T-helper 17 cell (primary cell): ENCODE results near the gene STK33. TPM values are rescaled to one million over a fixed set of nuclear protein-coding genes. Genes with fewer than 3 reads are reported as not detected.

Source experiments
- ATAC-seq: fragments of 150-1000 bp; cut with Tn5 transposase; 2 replicates; pipeline ENCODE4 v1.10.0; 2021; ENCODE audit warnings: mild to moderate bottlenecking, moderate library complexity
- DNase-seq, 3 donors: peaks; one replicate each; pipeline versions ENCODE4 v3.0.0 to v3.0.0-alpha.2; 2020 to 2021
- H3K9me3 ChIP-seq: one replicate; pipeline ENCODE4 v1.7.0; 2013; ENCODE audit warnings: low read length, mild to moderate bottlenecking; ENCODE audit not compliant: control insufficient read depth, poor library complexity, severe bottlenecking
- H3K27ac Mint-ChIP-seq: one replicate; pipeline ENCODE4 v1.8.0; 2022; ENCODE audit warnings: mild to moderate bottlenecking, moderate library complexity, mixed read lengths
- H3K27me3 Mint-ChIP-seq: one replicate; pipeline ENCODE4 v1.8.0; 2022; ENCODE audit warnings: mixed read lengths
- H3K36me3 Mint-ChIP-seq: one replicate; pipeline ENCODE4 v1.8.0; 2022; ENCODE audit warnings: low read depth, mixed read lengths
- H3K4me1 Mint-ChIP-seq: one replicate; pipeline ENCODE4 v1.8.0; 2022; ENCODE audit warnings: mild to moderate bottlenecking, mixed read lengths
- H3K4me3 Mint-ChIP-seq: one replicate; pipeline ENCODE4 v1.8.0; 2022; ENCODE audit warnings: mild to moderate bottlenecking, moderate library complexity, mixed read lengths
- total RNA-seq, 4 donors: library from RNA in 2 of 4; stranded (reverse) in 2 of 4; gene quantifications; one replicate each; pipeline ENCODE4 v1.2.3 and lab custom pipeline; 2022 to 2026

STK33 gene
- total RNA-seq, 2 donors from 2014 or later, result 0.55 to 0.62 TPM

DNA sequence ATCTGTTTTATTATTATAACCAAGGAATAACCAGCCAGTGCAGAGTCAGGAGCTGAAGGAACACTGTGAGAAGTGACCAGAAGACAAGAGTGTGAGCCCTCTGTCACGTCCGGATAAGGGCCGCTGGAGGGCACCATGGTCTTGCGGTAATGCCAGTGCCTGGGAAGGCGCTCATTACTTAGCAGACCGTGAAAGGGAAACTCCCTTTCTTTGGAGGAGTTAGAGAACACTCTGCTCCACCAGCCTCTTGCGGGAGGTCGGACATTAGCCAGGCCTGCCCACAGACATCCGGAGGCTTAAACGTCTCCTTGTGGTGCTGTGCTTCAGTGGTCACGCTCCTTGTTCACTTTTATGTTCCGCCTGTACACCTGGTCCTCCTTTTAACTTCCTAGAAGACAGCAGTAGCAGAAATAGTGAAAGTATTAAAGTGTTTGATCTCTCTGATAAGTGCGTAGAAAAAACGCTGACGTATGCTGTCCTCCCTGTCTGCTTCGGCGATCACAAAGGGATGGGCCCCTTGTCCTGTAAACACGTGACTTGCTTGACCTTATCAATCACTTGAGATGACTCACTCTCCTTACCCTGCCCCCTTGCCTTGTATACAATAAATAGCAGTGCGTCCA lies 209.7 kb downstream of the STK33 start:
- no peaks in the 10 kb centered on the region for H3K36me3 Mint-ChIP-seq

GRCh38 chr11:8383627-8384026 lies 210.4 kb downstream of the STK33 start:
- no peak overlapping the region for H3K27ac Mint-ChIP-seq

More for the DNA sequence above, 209.7 kb downstream of the STK33 start:
- DNase-seq (no peak), ATAC-seq (no peak)
- peaks cover 27% of the 10 kb centered on the region for H3K27me3 Mint-ChIP-seq
- no peaks in the 10 kb centered on the region for H3K9me3 ChIP-seq
- no peak overlapping the region for H3K4me3 Mint-ChIP-seq
- no peak overlapping the region for H3K27ac Mint-ChIP-seq
- peaks cover 5% of the 10 kb centered on the region for H3K4me1 Mint-ChIP-seq

DNA sequence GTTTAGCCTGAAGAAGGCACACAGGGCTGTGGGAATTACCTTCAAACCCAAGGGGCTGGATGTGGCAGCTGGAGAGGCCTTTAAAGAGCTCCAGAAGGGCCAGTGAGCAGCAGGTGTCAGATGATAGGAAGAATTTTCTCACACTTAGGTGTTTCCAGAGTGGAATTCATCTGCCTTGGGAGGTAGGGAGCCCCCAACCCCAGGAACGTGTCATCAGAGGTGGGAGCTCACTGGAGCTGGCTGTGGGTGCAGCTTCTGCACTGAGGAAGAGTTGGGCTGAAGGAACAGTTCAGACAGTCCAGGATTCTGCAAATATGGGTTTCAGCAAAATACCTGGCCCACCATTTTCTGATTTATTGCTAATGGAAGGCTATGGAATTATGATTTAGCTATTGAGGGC lies 210.8 kb downstream of the STK33 start:
- DNase-seq (no peak), ATAC-seq (no peak)
- no peak overlapping the region for H3K27ac Mint-ChIP-seq
- no peaks in the 10 kb centered on the region for H3K36me3 Mint-ChIP-seq
- H3K9me3 ChIP-seq, result no peaks in the 10 kb centered on the region
- peaks cover 26% of the 10 kb centered on the region for H3K27me3 Mint-ChIP-seq
- peaks cover 5% of the 10 kb centered on the region for H3K4me1 Mint-ChIP-seq
- no peak overlapping the region for H3K4me3 Mint-ChIP-seq

More at GRCh38 chr11:8383627-8384026, 210.4 kb downstream of the STK33 start:
- Mint-ChIP-seq H3K27me3 (peaks cover 26% of the 10 kb centered on the region), H3K36me3 (no peaks in the 10 kb centered on the region), H3K4me1 (peaks cover 5% of the 10 kb centered on the region), H3K4me3 (no peak overlapping the region)
- H3K9me3 ChIP-seq, result no peaks in the 10 kb centered on the region
- DNase-seq, result no peak
- ATAC-seq, result no peak

- no peaks in the 10 kb centered on the region for H3K9me3 ChIP-seq
- Mint-ChIP-seq H3K36me3 (no peaks in the 10 kb centered on the region), H3K4me1 (peaks cover 5% of the 10 kb centered on the region), H3K27ac (no peak overlapping the region), H3K4me3 (no peak overlapping the region), H3K27me3 (peaks cover 27% of the 10 kb centered on the region)
- ATAC-seq, result no peak
- no peak for DNase-seq
These were observed 211.5 kb downstream of the STK33 start for GRCh38 chr11:8382436-8383053.

- no peaks in the 10 kb centered on the region for H3K9me3 ChIP-seq
- DNase-seq (no peak), ATAC-seq (no peak)
- Mint-ChIP-seq H3K4me1 (peaks cover 5% of the 10 kb centered on the region), H3K4me3 (no peak overlapping the region), H3K27ac (no peak overlapping the region), H3K36me3 (no peaks in the 10 kb centered on the region), H3K27me3 (peaks cover 33% of the 10 kb centered on the region)
These were observed 212.1 kb downstream of the STK33 start for GRCh38 chr11:8381871-8382396.

GRCh38 chr11:8381343-8381742 lies 212.7 kb downstream of the STK33 start:
- no peaks in the 10 kb centered on the region for H3K36me3 Mint-ChIP-seq
- ATAC-seq, result no peak

DNA sequence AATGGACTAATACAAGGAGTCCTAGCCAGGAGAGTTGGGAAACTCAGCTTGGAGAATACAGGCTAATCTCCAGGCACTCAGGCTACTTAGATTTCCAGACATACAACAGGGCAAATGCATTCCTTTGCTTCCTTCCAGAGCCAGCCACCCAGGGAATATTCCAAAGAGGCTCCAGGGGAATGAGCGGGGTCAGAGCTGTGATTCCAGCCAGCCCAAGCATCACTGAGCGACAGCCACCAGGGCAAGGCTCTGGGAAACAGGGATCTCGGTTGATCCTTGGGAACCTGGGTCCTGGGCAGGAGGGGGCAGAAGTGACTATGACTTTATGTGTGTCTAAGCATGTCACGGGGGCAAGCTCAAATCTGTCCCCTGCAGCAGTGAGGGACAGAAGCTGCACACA lies 218.1 kb downstream of the STK33 start:
- peaks cover 41% of the 10 kb centered on the region for H3K27me3 Mint-ChIP-seq
- H3K9me3 ChIP-seq, result no peaks in the 10 kb centered on the region
- H3K4me3 Mint-ChIP-seq, result no peak overlapping the region
- DNase-seq (no peak), ATAC-seq (no peak)
- H3K36me3 Mint-ChIP-seq, result no peaks in the 10 kb centered on the region
- no peak overlapping the region for H3K27ac Mint-ChIP-seq
- H3K4me1 Mint-ChIP-seq, result no peaks in the 10 kb centered on the region

More at GRCh38 chr11:8381343-8381742, 212.7 kb downstream of the STK33 start:
- no peaks in the 10 kb centered on the region for H3K9me3 ChIP-seq
- DNase-seq, result no peak
- H3K4me3 Mint-ChIP-seq, result no peak overlapping the region
- peaks cover 5% of the 10 kb centered on the region for H3K4me1 Mint-ChIP-seq
- H3K27ac Mint-ChIP-seq, result no peak overlapping the region
- peaks cover 37% of the 10 kb centered on the region for H3K27me3 Mint-ChIP-seq

DNA sequence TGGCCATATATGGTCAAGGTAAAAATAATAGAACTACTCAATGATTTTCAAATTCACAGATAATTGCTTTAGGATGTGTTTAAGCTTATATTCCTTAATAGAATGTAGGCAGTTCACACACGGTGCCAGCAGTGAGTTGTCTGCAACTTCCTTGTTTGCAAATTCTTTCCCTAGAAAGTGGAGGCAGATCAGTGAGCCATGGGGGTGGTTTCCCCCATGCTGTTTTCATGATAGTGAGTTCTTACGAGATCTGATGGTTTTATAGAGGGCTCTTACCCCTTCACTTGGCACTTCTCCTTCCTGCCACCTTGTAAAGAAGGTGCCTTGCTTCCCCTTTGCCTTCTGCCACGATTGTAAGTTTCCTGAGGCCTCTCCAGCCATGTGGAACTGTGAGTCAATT lies 218.6 kb downstream of the STK33 start:
- Mint-ChIP-seq H3K4me1 (no peaks in the 10 kb centered on the region), H3K36me3 (no peaks in the 10 kb centered on the region), H3K27ac (no peak overlapping the region), H3K27me3 (peaks cover 46% of the 10 kb centered on the region), H3K4me3 (no peak overlapping the region)
- H3K9me3 ChIP-seq, result no peaks in the 10 kb centered on the region
- no peak for DNase-seq
- ATAC-seq, result no peak

- no peaks in the 10 kb centered on the region for H3K9me3 ChIP-seq
- no peak for DNase-seq
- Mint-ChIP-seq H3K4me3 (no peak overlapping the region), H3K27ac (no peak overlapping the region), H3K27me3 (peaks cover 43% of the 10 kb centered on the region), H3K36me3 (no peaks in the 10 kb centered on the region), H3K4me1 (no peaks in the 10 kb centered on the region)
- ATAC-seq, result no peak
These were observed 219.3 kb downstream of the STK33 start for GRCh38 chr11:8374716-8375115.

DNA sequence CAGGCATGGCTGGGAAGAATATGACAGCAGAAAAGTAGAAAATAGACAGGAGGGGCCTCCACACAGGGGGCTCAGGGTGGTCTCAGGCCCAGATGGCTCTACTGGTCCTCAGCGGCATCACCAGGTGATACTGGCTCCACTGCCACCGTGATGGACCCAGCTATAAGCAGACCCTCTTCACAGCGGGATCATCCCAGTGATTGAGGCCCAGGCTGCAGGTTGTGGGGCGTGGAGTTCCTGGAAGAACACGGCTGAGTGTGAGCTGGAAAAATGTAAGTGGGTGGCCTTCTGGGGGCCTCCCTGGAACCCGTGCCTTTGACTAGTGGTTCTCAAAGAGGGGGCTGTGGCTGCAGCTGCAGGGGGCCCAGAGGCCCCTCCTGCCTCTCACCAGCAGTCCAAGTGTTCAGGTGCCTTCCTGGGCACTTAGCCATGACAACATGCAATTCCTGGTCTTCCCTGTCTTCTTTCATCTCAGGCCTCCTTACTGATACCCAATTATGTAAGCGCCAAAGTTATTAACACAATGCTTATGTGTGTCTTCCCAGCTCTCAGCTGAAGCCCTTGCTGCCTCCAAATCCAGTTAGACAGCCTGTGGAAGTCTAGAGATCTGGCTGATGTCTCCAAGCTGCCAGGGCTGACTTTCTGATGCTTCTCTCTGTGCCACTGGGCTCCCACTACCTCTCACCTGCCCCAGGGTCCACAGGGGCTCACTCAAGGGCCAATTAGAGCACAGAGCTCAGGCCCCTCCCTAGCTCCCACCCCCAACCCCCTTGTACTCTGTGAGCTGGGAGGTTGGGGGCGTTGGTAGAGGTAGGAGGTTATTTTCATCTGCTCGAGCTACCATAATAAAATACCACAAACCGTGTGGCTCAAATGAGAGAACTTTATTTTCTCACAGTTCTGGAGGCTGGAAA lies 220.3 kb downstream of the STK33 start:
- no peak for DNase-seq
- Mint-ChIP-seq H3K36me3 (no peaks in the 10 kb centered on the region), H3K4me3 (no peak overlapping the region), H3K27me3 (peaks cover 42% of the 10 kb centered on the region), H3K27ac (no peak overlapping the region), H3K4me1 (no peaks in the 10 kb centered on the region)
- ATAC-seq, result no peak
- H3K9me3 ChIP-seq, result no peaks in the 10 kb centered on the region

DNA sequence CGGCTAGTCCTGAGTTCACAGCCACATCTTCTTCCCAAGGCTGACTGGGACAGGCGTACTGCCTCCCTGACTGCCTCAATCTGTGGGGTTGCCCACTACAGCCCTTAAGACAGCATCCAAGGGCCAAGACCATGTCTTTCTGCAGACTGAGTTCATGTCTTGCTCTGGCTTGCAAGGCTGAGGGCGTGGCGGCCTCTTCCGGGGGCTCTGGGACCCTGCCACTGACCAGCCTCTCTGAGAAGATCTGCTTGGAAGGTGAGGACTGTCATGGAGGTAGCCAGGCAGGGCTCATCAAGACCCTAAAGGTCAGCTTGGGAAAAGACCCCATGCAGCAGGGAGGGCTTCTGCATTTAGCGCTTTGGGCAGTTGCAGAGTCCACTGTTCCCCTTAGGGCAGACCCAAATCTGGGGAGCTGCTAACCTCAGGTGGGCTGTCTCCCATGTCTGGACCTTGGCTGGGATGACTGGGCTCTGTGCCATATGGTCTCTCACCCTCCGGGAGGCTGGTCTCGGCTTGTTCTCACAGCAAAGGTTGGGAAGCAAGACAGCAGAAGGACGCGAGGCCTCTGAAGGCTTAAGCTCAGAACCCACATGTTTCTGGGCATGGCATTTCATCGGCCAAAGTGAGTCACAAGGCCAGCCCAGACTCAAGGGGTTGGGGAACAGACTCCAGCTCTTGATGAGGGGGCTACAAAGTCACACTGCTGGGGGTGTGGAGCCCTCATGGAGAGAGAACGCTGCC lies 221.2 kb downstream of the STK33 start:
- Mint-ChIP-seq H3K27me3 (peaks cover 43% of the 10 kb centered on the region), H3K4me3 (no peak overlapping the region), H3K4me1 (no peaks in the 10 kb centered on the region), H3K36me3 (no peaks in the 10 kb centered on the region), H3K27ac (no peak overlapping the region)
- no peak for DNase-seq
- H3K9me3 ChIP-seq, result no peaks in the 10 kb centered on the region
- ATAC-seq, result no peak

DNA sequence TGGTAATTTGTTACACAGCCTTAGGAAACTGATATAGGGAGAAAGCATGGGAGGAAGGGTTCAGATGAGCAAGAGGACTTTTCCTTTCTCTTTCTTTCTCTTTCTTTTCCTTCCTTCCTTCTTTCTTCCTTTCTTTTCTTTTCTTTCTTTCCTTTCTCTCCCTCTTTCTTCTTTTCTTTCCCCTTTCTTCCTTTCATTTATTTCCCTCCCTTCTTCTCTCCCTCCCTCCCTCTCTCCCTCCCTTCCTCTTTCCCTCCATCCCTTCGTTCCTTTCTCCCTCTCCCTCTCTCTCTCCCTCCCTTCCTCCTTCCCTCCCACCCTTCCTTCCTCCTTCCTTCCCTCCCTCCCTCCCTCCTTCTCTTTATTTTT lies 222.5 kb downstream of the STK33 start:
- Mint-ChIP-seq H3K27ac (no peak overlapping the region), H3K27me3 (peaks cover 37% of the 10 kb centered on the region), H3K36me3 (no peaks in the 10 kb centered on the region), H3K4me1 (no peaks in the 10 kb centered on the region), H3K4me3 (no peak overlapping the region)
- no peaks in the 10 kb centered on the region for H3K9me3 ChIP-seq
- DNase-seq, result no peak
- ATAC-seq, result no peak
